A673 (cell line): Measurements from ENCODE around the gene FRS2.

ENCODE experiments used
- CTCF ChIP-seq: fragments of 300-800, 200-600 bp; sonication (generic); conservative IDR thresholded peaks from 2 replicates; pipeline ENCODE4 v1.5.1; 2017; ENCODE audit warnings: low read depth, mild to moderate bottlenecking, antibody characterized with exemption, low read length, moderate library complexity, mixed read lengths
- EZH2 ChIP-seq: fragments of 200-600 bp; sonication (generic); IDR thresholded peaks from 2 replicates; pipeline ENCODE4 v1.6.1; 2017; ENCODE audit warnings: borderline replicate concordance, low read depth, mild to moderate bottlenecking, mixed read lengths, antibody characterized with exemption, low read length; ENCODE audit not compliant: poor library complexity, severe bottlenecking

GRCh38 chr12:69524331-69524630 is 54.1 kb downstream of the FRS2 start:
- TF ChIP-seq EZH2 (no peak), CTCF (no peak)
